ENCODE measurements around the gene NOS3. TPM values are rescaled to one million over a fixed set of nuclear protein-coding genes. Genes with fewer than 3 reads are reported as not detected.

NOS3 gene
- total and polyA plus RNA-seq, 2 donors (not counting 3 experiments of a cell fraction or from before 2014, with no cell fraction given), result 82.8 to 95.1 TPM

- H3K4me3 ChIP-seq (replicated peaks in 1 of 3; ENCODE audit: insufficient read depth in 1 of 3, low read depth in 1 of 3, low read length in 3 of 3), result no peak overlapping the region
- H4K20me1 ChIP-seq (replicated peaks; ENCODE audit: control insufficient read depth, extremely low read depth, insufficient read depth, low read length), result no peaks in the 10 kb centered on the region
- H3K4me1 ChIP-seq (ENCODE audit: control insufficient read depth, extremely low read depth, insufficient read depth, low read length), result peaks cover 28% of the 10 kb centered on the region
- no peak overlapping the region for H2AFZ ChIP-seq (ENCODE audit: low read depth, low read length)
- no peak overlapping the region for H3K9ac ChIP-seq (replicated peaks; ENCODE audit: extremely low read depth, insufficient read depth, low read length)
- H3K9me3 ChIP-seq (replicated peaks; ENCODE audit: control insufficient read depth, insufficient read depth, low read length), result no peaks in the 10 kb centered on the region
- H3K9me1 ChIP-seq (replicated peaks; ENCODE audit: control insufficient read depth, extremely low read depth, insufficient read depth, low read length), result no peaks in the 10 kb centered on the region
- TF ChIP-seq JUN (IDR thresholded peaks at IDR 0.05; ENCODE audit: borderline replicate concordance, insufficient read depth, insufficient read length, low read depth) (no peak), POLR2AphosphoS5 (IDR thresholded peaks at IDR 0.05; ENCODE audit: insufficient read depth, low read depth, low read length) (no peak)
- DNase-seq (ENCODE audit: low read depth, low spot score) (no peak), FAIRE-seq (no peak)
- POLR2A ChIA-PET, result no interaction called here
- peaks cover 7% of the 10 kb centered on the region for H3K79me2 ChIP-seq (ENCODE audit: control insufficient read depth, insufficient read depth, low read length)
- no peak overlapping the region for H3K4me2 ChIP-seq (ENCODE audit: insufficient read depth, low read length)
- H3K27me3 ChIP-seq (ENCODE audit: control insufficient read depth in 2 of 2, insufficient read depth in 2 of 2, low read length in 2 of 2), result no peaks in the 10 kb centered on the region
- BruUV-seq (replicated peaks), result no TSS peak
- intact Hi-C loops (cut with micrococcal nuclease) (no loop called here), dilution Hi-C loops (cut with MboI; ENCODE audit: extremely low pct_ligation_motif_present, low sequenced_read_pairs) (no loop called here)
- H3K27ac ChIP-seq (ENCODE audit: insufficient read depth, low read depth, low read length), result no peak overlapping the region
- CTCF ChIA-PET, result interaction anchor here (1.0 to 2.3 kb wide), 3 partner anchors 9 to 12 kb away, joined by 3 to 10 read pairs (median 5); no protein-coding TSS in a partner anchor
- H3K36me3 ChIP-seq (ENCODE audit: control insufficient read depth in 2 of 2, extremely low read depth in 1 of 2, insufficient read depth in 2 of 2, low read length in 2 of 2), result peaks cover 0 to 37% of the 10 kb centered on the region in 2 experiments
These were observed 7.0 kb downstream of the NOS3 start for GRCh38 chr7:150997817-150998216.

GRCh38 chr7:150998341-150998740 lies 7.5 kb downstream of the NOS3 start:
- Histone ChIP-seq H3K9ac (replicated peaks; ENCODE audit: extremely low read depth, insufficient read depth, low read length) (no peak overlapping the region), H3K9me3 (replicated peaks; ENCODE audit: control insufficient read depth, insufficient read depth, low read length) (no peaks in the 10 kb centered on the region), H2AFZ (ENCODE audit: low read depth, low read length) (no peak overlapping the region), H3K4me2 (ENCODE audit: insufficient read depth, low read length) (no peak overlapping the region), H3K36me3 (ENCODE audit: control insufficient read depth in 2 of 2, extremely low read depth in 1 of 2, insufficient read depth in 2 of 2, low read length in 2 of 2) (peaks cover 0 to 37% of the 10 kb centered on the region in 2 experiments), H4K20me1 (replicated peaks; ENCODE audit: control insufficient read depth, extremely low read depth, insufficient read depth, low read length) (no peaks in the 10 kb centered on the region), H3K9me1 (replicated peaks; ENCODE audit: control insufficient read depth, extremely low read depth, insufficient read depth, low read length) (no peaks in the 10 kb centered on the region), H3K79me2 (ENCODE audit: control insufficient read depth, insufficient read depth, low read length) (peaks cover 7% of the 10 kb centered on the region), H3K27me3 (ENCODE audit: control insufficient read depth in 2 of 2, insufficient read depth in 2 of 2, low read length in 2 of 2) (no peaks in the 10 kb centered on the region), H3K4me3 (replicated peaks in 1 of 3; ENCODE audit: insufficient read depth in 1 of 3, low read depth in 1 of 3, low read length in 3 of 3) (no peak overlapping the region), H3K4me1 (ENCODE audit: control insufficient read depth, extremely low read depth, insufficient read depth, low read length) (peaks cover 28% of the 10 kb centered on the region), H3K27ac (ENCODE audit: insufficient read depth, low read depth, low read length) (no peak overlapping the region)
- CTCF ChIA-PET, result interaction anchor here (1.5 to 2.3 kb wide), 2 partner anchors 9 kb away, joined by 5 to 10 read pairs; no protein-coding TSS in a partner anchor
- POLR2A ChIA-PET, result no interaction called here
- TF ChIP-seq FOS (IDR thresholded peaks at IDR 0.05; ENCODE audit: borderline replicate concordance, insufficient read depth, low read length), result no peak
- no peak for TF ChIP-seq MAX (IDR thresholded peaks at IDR 0.05; ENCODE audit: insufficient read depth, insufficient read length)
- TF ChIP-seq GATA2 (IDR thresholded peaks at IDR 0.05; ENCODE audit: insufficient read depth, insufficient read length, low read depth, low read length), result no peak
- no peak for TF ChIP-seq JUN (IDR thresholded peaks at IDR 0.05; ENCODE audit: borderline replicate concordance, insufficient read depth, insufficient read length, low read depth)
- intact Hi-C loops (cut with micrococcal nuclease) (no loop called here), dilution Hi-C loops (cut with MboI; ENCODE audit: extremely low pct_ligation_motif_present, low sequenced_read_pairs) (no loop called here)
- DNase-seq (ENCODE audit: low read depth, low spot score) (no peak), FAIRE-seq (no peak)
- BruUV-seq (replicated peaks), result no TSS peak
